ENCODE measurements around the gene IL31RA. TPM values are rescaled to one million over a fixed set of nuclear protein-coding genes. Genes with fewer than 3 reads are reported as not detected.
A peak's percentile ranks its signal among the peaks of the same experiment; 100 is the strongest.

Gene IL31RA
- total RNA-seq, 1 donor from 2014 or later = 0.73 TPM

DNA sequence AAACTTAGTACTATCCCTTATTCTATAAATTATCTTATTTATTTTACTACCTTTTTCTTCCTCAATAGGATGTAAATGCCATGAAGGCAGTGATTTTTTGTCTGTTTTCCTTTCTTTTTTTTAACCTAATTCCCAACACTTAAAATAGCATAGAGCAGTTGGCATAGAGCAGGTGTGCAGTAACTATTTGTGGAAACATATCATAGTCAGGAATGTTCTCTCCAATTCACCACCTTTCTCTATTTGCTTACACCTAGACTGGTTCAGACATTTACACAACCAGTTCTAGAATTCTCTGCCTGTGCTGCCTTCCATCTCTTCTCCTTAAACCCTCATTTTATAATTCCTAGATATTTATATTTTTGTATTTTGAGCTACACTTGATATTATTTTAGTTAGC lies 49.6 kb downstream of the IL31RA start:
- DNase-seq (ENCODE audit: low read depth, low spot score) = no peak

DNA sequence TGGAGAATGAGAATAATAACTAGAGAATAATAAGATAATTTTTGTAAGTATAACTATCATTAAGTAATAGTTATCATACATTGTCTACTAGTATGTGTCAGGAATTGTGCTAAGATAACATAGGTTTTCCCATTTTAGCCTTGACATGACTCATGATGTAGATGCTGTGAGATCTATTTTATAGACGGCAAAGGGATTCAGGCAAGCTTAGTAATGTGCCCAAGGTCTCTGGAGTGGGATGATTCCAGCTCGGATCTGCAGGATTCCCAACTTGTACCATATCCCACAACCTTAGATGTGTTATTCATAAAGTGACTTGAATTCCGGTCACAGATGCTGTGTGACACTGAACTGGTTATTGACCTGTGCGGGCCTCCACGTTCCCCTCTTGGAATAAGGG lies 51.5 kb downstream of the IL31RA start:
- no peak for DNase-seq (ENCODE audit: low read depth, low spot score)

DNA sequence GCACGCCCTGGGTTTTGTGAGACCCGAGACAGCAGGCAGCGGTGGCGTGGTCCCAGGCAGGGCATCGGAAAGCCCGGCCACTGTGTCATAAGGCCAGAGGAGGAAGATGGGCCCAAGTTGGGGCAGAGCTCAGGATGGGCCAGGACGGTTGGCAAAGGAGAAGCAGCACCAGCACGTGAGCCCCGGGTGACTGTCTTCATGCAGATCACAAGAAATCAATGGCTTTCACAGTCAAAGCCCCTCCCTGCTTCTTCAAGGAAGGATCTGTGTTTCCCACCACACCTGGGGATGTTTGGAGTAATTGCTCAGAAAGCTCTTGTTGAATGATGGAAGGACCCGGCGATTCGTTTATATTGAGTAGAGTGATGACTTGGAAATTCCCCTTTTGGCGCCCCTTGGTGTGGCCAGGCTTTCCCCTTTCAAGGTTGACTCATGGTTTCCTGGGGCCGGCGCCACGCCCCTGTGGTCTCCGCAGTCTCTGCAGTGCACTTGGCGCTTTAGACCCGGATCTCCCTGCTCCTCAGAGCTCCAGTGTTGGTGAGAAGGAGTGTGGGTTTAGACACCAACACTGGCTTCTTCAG lies 52.1 kb downstream of the IL31RA start:
- no peak for DNase-seq (ENCODE audit: low read depth, low spot score)

DNA sequence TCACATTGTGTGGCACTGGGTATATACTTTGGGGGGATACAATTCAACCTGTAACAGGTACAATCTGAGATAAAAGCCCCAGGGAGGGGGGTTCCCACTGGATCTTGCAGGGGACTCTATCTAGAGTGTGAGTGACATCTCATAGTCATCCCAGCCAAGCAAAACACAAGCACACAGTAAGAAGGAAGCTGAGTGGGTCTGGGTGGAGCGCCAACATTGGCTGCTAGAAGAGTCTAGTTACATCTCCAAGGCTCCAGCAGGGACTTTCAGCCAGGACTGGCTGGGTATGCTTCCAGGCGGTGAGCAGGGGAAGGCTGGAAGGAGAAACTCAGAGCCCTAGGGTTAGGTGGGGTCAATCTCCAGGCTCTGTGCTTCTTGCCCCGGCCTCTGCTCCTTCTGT lies 53.0 kb downstream of the IL31RA start:
- no peak for DNase-seq (ENCODE audit: low read depth, low spot score)

DNA sequence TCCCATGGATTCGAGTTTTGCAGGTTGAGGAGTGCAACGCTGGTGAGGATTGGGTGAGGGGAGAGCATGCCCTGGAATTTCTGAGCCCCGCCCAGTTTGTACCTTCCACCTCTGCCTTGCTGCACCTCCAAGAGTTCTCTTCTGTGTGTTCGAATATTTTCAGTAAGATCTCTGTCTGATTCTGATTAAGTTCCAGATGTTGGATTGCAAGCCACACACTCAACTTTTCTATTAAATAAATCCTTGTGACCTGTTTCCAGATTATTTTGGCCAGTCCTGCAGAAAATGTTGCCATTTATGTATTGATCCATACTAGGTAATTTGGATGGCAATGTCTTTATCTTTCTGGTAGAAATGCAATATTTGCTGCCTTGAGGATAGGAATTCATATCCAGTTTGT lies 54.1 kb downstream of the IL31RA start:
- no peak for DNase-seq (ENCODE audit: low read depth, low spot score)

DNA sequence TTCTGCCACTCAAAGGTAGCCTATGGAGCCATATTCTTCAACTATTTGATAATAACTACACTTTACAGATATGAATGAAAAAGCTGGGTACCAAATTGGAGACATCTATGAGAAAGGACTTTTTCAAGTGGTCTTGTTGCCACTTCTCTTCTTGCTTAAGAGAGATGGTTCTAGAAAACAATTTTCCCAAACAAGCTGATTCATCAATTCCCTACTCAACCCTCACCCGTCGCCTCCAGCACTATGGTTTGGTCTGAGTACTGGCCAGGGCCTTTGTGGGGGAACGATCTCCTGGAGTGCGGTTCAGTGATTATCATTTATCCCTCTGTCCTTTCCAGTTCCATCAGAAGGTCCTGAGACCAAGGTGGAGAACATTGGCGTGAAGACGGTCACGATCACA lies 56.8 kb downstream of the IL31RA start:
- DNase-seq (ENCODE audit: low read depth, low spot score) = no peak

DNA sequence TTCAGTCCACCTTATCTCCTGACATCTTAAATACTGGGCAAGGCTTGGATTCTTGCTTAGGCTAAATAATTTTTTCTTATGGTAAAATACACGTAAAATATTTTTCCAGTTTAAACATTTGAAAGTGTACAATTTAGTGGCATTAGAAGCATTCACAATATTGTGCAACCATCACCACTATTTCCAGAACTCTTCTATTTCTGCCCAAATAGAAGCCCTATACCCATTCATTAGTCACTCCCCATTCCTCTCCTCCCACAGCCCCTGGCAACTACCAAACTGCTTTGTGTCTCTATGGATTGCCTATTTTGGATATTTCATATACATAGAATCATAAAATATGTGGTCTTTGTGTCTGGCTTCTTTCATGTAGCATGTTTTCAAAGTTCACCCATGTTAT lies 57.6 kb downstream of the IL31RA start:
- DNase-seq (ENCODE audit: low read depth, low spot score) = no peak

DNA sequence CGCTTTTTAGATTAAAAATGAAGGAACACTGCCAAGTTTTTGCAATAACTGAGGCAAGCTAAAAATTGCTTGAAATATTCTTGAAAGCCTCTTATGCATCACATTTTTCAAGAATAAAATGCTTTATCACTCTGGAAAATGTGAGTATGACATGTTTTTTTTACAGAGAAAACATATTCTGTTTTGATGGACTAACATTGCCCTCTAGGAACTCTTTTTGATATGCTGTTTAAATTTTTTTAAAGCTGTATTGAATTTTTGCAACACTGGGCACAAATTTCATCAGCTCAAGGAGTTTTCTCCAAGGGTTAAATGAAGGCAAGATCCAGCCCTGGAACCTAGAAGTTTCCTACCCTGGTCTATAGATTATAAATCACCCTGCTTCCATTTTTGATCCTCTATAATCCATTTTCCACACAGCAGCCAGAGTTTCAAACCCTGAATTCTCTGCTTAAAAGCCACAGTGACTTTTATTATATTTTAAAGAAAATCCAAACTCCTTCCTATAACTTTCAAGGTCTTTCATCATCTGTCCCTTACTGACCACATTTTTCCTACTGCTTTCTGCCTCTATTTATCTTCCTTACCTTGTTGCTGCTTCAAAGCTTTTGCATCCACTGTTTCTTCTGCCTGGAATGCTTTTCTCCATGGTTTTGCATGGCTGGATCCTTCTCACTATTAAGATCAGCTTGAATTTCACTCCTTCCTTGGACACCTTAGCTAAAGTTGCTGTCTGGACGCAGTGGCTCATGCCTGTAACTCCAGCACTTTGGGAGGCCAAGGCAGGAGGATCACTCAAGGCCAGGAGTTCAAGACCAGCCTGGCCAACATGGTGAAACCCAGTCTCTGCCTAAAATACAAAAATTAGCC lies 60.9 kb downstream of the IL31RA start:
- DNase-seq (ENCODE audit: low read depth, low spot score) = no peak

DNA sequence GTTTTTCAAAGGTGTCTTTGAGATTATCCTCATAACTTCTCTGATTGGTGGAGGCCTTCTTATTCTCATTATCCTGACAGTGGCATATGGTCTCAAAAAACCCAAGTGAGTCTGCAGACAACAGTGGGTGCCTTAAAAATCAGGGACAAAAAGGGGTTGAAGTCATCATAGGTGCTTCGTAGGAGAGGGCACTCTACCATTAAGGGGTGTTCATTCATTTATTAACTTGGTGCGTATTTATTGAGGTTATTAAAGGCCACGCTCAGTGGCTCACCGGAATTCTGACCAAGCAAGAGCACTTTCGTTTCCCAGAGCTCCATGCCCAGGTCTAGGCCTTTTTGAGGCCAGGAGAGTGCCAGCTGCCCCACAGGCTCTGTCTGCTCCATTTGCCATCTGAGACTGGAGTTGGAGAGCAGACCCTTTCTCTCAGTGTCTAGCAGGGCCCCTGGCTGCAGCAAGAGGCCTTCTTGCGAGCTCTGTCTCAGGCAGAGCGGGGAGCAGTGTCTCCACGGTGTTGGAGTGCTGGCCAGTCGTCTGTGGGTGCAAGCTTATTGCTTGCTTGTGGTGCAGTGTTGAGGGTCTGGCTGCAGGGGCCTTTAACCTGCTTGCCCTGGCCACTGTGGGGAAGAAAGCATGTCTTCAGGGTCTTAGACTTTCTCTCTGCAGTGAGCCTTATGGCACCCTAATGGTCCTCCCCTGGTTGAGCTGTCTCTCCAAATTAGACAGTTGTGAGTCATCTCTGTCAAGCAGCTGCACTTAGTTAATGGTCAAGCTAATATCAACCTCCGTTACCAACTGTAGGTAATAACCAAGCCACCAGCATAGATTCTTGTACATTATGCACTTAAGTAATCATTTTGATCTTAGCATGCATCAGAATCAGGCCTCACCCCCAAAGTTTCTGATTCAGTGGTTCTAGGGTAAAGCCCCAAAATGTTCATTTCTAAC lies 62.6 kb downstream of the IL31RA start:
- DNase-seq (ENCODE audit: low read depth, low spot score) = no peak

DNA sequence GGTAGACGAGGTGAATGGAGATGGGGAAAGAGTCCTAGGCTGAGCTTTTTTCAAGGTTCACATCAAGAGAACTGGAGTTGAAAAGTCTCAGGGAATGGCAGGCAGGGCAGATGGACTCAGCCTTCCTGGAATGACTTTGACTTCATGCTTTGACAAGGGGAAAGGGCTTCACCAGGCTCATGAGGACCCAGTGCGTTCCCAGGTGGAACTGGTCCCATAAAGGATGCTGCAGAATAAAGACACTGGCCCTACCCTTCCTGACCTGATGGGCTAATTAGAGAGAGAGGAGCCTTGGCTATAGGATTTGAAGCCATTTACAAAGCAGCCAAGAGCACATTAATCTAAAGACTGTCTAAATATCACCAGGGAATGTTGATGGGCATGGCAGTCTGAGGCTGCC lies 63.8 kb downstream of the IL31RA start:
- DNase-seq (ENCODE audit: low read depth, low spot score) = no peak

DNA sequence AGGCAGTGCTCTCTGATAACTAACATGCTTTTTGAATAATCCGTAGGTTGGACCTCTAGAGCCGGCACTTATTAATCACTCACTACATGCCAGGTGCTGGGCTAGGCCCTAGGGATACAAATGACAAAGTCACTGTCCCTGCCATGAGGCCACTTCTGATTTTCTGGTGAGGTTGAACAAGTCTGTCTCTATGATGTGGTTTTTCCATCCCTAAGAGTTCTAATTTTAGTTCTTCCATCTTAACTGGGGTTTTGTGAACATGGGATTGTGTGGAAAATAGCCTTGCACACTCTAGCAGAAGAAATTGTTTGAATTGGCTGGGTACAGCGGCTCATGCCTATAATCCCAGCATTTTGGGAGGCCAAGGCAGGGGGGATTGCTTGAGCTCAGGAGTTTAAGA lies 64.6 kb downstream of the IL31RA start:
- no peak for DNase-seq (ENCODE audit: low read depth, low spot score)

DNA sequence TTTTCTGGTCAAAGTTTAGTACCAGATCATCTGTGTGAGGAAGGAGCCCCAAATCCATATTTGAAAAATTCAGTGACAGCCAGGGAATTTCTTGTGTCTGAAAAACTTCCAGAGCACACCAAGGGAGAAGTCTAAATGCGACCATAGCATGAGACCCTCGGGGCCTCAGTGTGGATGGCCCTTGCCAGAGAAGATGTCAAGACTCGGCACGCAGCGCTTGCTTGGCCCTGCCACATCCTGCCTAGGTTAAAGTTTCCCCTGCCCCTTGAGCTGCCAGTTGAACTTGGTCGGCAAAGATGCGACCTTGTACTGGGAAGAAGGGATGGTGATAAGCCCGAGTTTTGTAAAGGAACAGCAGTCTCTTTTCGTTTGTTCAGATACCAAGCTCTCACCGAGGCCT lies 65.8 kb downstream of the IL31RA start:
- no peak for DNase-seq (ENCODE audit: low read depth, low spot score)

DNA sequence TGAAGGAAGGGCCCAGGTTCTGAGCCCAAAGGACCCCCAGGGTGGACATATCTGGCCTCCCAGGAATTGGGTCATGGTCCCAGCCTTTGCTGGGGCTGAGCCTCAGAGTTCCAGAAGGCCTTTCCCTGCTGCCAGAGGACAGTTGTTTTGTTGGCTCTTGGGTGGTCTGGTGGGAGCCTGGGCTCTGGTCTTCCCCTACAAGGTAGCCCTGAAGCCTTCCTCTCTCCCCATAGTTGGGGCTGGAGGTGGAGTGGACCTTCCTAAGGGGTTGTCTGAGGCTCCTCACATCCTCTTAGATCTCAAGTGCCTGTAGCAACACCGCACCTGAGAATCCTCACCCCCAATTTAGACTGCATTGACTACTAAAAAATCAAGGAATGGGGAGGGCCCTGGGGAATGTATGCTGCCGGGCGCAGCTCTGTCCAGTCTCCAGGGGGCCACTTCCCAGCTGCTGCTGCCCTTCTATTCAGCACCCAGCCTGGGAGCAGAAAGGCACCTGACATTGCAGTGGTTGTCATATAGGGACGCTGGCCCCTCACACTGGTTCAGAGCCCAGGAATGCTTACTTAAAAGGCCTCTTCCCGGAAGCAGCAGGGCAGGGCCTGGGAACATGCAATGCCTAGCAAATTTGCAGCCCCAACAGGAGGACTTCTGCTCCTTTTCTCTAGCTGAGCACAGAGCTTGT lies 66.4 kb downstream of the IL31RA start:
- DNase-seq (ENCODE audit: low read depth, low spot score) = no peak

DNA sequence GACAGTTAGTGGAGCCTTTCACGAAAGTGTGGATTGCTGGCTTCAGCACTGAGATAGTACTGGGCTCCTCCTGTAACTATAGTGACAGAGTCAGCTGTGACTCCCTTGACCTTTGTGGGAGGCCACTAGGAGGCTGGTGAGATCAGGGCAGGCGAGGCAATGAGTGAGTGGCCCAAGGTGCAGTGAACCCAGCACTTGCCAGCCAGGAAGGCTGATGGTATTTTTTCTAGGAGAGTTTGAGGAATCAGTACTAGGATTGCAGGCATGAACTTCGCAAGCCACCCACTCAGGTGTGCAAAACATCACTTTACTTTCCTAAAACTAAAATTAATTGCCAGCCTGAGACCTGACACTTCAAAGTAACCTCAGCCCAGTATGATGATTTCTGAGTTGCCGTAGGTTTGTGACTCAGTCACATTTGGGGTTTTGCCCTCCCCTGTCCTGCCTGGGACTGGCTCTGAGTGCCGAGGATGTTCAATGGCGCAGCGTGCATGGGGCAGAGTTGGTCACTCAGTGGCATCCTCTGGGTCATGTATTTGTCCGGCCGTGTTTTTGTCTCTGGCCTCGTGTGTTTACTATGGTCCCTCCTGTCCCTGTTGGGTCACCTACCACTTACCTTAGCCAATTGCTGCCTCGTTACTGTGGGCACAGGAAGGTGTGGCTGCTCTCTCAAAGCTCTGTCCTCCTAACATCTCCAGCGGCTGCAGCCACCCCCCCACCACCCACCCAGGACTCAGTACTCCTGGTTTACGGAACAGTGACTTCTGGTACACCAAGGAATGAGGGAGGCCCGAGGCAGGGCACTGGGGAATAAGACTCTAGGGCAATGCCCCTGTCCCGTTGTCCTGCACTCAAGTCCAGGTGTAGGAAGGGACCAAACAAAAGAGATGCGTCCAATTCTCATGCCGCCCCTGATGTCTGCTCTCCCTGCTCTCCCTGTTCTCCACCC lies 67.2 kb downstream of the IL31RA start:
- DNase-seq (ENCODE audit: low read depth, low spot score) = no peak

DNA sequence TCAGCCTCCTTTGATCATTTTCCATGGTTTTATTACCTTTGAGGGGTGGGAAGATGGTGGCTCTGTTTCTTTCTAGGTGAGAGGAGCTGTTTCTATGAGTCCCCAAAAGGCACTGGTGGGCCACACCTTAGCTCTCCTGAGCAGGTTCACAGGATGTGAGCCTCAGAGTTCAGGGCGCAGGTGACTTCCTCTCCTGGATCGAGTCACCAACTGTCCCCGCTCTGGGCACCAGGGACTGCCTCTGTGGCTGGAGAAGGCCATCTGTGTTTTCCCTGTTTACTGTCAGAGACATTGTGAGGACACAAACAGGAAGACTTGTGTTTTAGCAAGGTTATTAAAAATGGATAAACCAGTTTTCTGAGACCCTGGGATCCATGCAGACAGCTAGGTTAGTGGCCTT lies 68.5 kb downstream of the IL31RA start:
- DNase-seq (ENCODE audit: low read depth, low spot score) = no peak

DNA sequence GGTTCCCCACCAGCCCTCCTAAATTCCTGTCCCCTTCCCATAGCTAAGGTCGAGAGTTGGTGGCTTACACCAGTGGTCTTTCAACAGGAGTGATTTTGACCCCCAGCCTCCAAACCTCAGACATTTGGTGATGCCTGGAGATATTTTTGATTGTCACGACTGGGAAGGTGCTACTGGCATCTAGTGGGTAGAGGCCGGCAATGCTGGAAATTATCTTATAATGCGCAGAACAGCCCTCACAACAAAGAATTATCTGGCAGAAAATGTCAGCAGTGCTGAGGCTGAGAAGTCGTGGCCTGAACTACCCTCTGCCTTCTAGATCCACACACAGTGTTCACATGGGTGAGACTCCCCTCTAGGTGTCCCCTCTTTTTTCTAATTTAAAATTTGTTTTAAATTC lies 69.6 kb downstream of the IL31RA start:
- no peak for DNase-seq (ENCODE audit: low read depth, low spot score)

DNA sequence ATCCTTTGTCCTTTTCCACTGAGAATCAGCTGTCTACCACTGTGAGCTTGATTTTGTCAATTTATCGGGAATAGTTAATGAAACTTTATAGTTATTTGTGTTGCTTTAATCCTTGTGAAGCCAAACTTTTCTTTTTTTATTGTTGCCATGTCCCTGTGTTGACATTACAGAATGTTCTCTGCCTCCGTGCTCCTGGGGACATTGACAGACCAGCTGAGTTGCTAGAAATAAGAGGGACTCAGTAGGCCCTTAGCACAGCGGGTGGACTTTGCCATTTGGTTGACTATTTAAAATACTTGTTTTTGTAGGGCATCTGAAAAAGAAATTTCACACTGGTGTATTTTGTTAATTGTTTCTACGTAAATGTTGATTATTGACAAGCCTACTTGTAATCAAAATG lies 70.5 kb downstream of the IL31RA start:
- no peak for DNase-seq (ENCODE audit: low read depth, low spot score)

DNA sequence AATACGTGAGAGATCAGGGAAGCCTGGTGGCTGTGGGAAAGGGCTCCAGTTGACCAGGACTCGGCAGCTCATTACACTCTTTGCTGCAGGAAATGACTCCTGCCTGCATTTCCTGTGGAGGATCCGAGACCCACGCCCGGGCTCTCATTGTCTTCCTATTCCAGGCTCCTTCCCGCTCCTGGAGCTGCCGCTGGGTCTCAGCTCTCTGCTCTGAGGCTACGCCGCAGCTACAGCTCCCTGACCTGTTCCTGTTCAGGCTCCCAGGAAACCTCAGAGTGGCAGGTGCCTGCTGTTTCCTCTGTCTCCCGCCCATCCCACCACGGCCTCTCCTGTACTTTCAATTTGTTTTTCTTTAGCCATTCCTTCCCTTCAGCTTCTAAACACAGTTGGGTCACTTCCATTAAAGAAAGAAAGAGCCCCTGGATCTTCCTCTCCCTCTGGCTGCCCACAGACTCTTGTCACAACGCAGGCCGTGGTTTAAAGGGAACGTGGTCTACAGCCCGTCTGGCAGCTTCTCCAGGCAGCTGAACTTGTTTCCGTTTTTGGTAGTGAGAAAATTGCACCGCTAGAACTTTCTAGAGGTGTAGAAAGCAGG lies 72.1 kb downstream of the IL31RA start:
- DNase-seq (ENCODE audit: low read depth, low spot score) = peak; percentile 66

DNA sequence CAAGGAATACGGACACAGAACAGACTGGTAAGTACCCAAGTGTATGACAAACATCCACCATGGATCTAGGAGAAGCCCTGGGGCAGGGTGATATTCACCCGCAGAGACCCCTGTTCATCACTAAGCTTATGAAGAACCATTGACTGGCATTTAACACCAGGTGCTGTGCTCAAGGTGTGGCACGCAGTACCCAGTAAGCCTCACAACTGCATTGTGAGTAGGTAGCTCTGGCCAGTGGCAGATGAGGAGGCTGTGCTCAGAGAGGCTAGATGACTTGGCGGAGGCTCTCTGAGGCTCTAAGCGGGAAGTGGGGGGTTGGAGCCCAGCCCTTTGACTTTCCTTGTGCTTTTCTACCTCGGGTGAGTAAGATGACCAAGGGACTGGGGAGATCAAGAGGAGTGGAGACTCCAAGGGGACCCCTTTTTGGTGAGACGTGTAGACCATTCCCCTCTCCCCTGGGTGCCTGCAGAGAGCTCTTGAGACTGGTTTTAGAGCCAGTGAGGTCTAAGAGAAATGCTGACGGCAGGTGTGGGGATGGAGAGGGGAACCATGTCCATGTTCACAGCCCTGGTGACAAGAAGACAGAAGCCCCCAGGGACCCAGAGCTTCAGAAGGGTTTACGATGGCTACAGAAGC lies 72.8 kb downstream of the IL31RA start:
- DNase-seq (ENCODE audit: low read depth, low spot score) = no peak

DNA sequence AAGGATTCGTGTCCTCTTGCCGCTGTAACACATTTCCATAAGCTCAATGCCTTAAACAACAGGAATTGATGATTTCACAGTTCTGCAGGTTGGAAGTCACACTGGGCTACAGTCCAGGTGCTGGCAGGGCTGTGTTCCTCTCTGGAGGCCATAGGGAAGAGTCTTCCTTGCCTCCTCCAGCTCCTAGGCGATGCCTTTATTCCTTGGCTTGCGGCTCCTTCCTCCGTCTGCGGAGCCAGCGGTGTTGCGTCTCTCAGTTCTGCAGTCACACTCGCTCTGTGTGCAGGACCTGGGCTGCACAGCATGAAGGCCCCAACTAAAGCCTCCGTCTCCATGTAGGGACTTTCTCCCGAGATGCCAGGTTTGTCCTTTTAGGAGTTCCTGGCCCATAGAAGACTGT lies 73.6 kb downstream of the IL31RA start:
- no peak for DNase-seq (ENCODE audit: low read depth, low spot score)

All from pulmonary artery endothelial cell (primary cell).